ENCODE measurements around the gene MICAL3.

The MICAL3 gene

GRCh38 chr22:17916226-17916889 is 108.0 kb downstream of the MICAL3 start:
- TF ChIP-seq REST (IDR thresholded peaks at IDR 0.05; ENCODE audit: insufficient read depth in 1 of 2, low read depth in 2 of 2, low read length in 2 of 2) (no peak), TAF1 (IDR thresholded peaks at IDR 0.05; ENCODE audit: borderline replicate concordance, insufficient read depth, low read length) (no peak), POLR2AphosphoS5 (IDR thresholded peaks at IDR 0.05; ENCODE audit: low read depth, low read length) (no peak)

- TF ChIP-seq SIN3A (IDR thresholded peaks at IDR 0.05; ENCODE audit: borderline replicate concordance, insufficient read depth, low read length) (no peak), TAF1 (IDR thresholded peaks at IDR 0.05; ENCODE audit: borderline replicate concordance, insufficient read depth, low read length) (no peak), FOXP2 (optimal IDR thresholded peaks at IDR 0.05; ENCODE audit: borderline replicate concordance, extremely low read depth, extremely low read length, insufficient read depth) (no peak), POLR2AphosphoS5 (IDR thresholded peaks at IDR 0.05; ENCODE audit: low read depth, low read length) (no peak), REST (IDR thresholded peaks at IDR 0.05; ENCODE audit: insufficient read depth in 1 of 2, low read depth in 2 of 2, low read length in 2 of 2) (no peak)
Measured at GRCh38 chr22:17915676-17916075, 108.7 kb downstream of the MICAL3 start.

- TF ChIP-seq REST (IDR thresholded peaks at IDR 0.05; ENCODE audit: insufficient read depth in 1 of 2, low read depth in 2 of 2, low read length in 2 of 2) (no peak), POLR2AphosphoS5 (IDR thresholded peaks at IDR 0.05; ENCODE audit: low read depth, low read length) (no peak), TAF1 (IDR thresholded peaks at IDR 0.05; ENCODE audit: borderline replicate concordance, insufficient read depth, low read length) (no peak), SIN3A (IDR thresholded peaks at IDR 0.05; ENCODE audit: borderline replicate concordance, insufficient read depth, low read length) (no peak), FOXP2 (optimal IDR thresholded peaks at IDR 0.05; ENCODE audit: borderline replicate concordance, extremely low read depth, extremely low read length, insufficient read depth) (no peak)
Measured at GRCh38 chr22:17915188-17915587, 109.2 kb downstream of the MICAL3 start.

- TF ChIP-seq REST (IDR thresholded peaks at IDR 0.05; ENCODE audit: insufficient read depth in 1 of 2, low read depth in 2 of 2, low read length in 2 of 2): no peak
- no peak for TF ChIP-seq FOXP2 (optimal IDR thresholded peaks at IDR 0.05; ENCODE audit: borderline replicate concordance, extremely low read depth, extremely low read length, insufficient read depth)
- no peak for TF ChIP-seq POLR2AphosphoS5 (IDR thresholded peaks at IDR 0.05; ENCODE audit: low read depth, low read length)
- no peak for TF ChIP-seq SIN3A (IDR thresholded peaks at IDR 0.05; ENCODE audit: borderline replicate concordance, insufficient read depth, low read length)
- no peak for TF ChIP-seq TAF1 (IDR thresholded peaks at IDR 0.05; ENCODE audit: borderline replicate concordance, insufficient read depth, low read length)
Measured at GRCh38 chr22:17914474-17914873, 109.9 kb downstream of the MICAL3 start.

All from PFSK-1 (cell line).